Fibroblast of lung (primary cell): ENCODE results near the gene TGOLN2. TPM values are rescaled to one million over a fixed set of nuclear protein-coding genes. Genes with fewer than 3 reads are reported as not detected.
A peak's percentile ranks its signal among the peaks of the same experiment; 100 is the strongest.
"Not testable (repeated sequence)": the region's sequence is repeated elsewhere in the genome, so short reads cannot be mapped to it uniquely, and the experiment has no call there.

ENCODE experiments used
- DNase-seq, 2 donors: peaks; one replicate each; pipeline versions ENCODE4 v3.0.0 to v3.0.0-alpha.2; 2010; ENCODE audit warnings: low read depth in 2 of 2
- H2AFZ ChIP-seq: 2 replicates; pipeline ENCODE4 v1.5.1; 2012; ENCODE audit warnings: low read length, control low read depth, inconsistent platforms
- H3K27ac ChIP-seq: 2 replicates; pipeline ENCODE4 v1.5.1; 2011; ENCODE audit warnings: low read length, control low read depth; ENCODE audit not compliant: insufficient read depth
- H3K27me3 ChIP-seq: 2 replicates; pipeline ENCODE4 v1.5.1; 2011; ENCODE audit warnings: mild to moderate bottlenecking, low read length; ENCODE audit not compliant: control insufficient read depth, insufficient read depth
- H3K36me3 ChIP-seq: 2 replicates; pipeline ENCODE4 v1.5.1; 2011; ENCODE audit warnings: low read length; ENCODE audit not compliant: control insufficient read depth, insufficient read depth
- H3K4me1 ChIP-seq: 2 replicates; pipeline ENCODE4 v1.5.1; 2011; ENCODE audit warnings: low read length; ENCODE audit not compliant: control insufficient read depth, insufficient read depth; ENCODE audit errors: extremely low read depth
- H3K4me2 ChIP-seq: 2 replicates; pipeline ENCODE4 v1.5.1; 2011; ENCODE audit warnings: low read length, control low read depth; ENCODE audit not compliant: insufficient read depth; ENCODE audit errors: extremely low read depth
- H3K4me3 ChIP-seq, 4 experiments: fragments of 200-600 bp in 1 of 4; sonication (generic) in 1 of 4; replicated peaks in 1 of 4; 2 replicates each; pipeline ENCODE4 v1.5.1; 2011 to 2016; ENCODE audit warnings: low read length in 4 of 4, low read depth in 3 of 4, mild to moderate bottlenecking in 3 of 4, control low read depth in 2 of 4, inconsistent platforms in 1 of 4, mixed read lengths in 1 of 4; ENCODE audit not compliant: insufficient read depth in 1 of 4; ENCODE audit errors: control extremely low read depth in 1 of 4
- H3K79me2 ChIP-seq: 2 replicates; pipeline ENCODE4 v1.5.1; 2012; ENCODE audit warnings: mild to moderate bottlenecking, low read length, inconsistent platforms; ENCODE audit not compliant: control insufficient read depth, insufficient read depth
- H3K9ac ChIP-seq: 2 replicates; pipeline ENCODE4 v1.5.1; 2011; ENCODE audit warnings: mild to moderate bottlenecking, low read length, control low read depth; ENCODE audit not compliant: insufficient read depth
- H3K9me3 ChIP-seq: 2 replicates; pipeline ENCODE4 v1.5.1; 2012; ENCODE audit warnings: low read depth, low read length; ENCODE audit not compliant: control insufficient read depth, insufficient read depth
- H4K20me1 ChIP-seq: 2 replicates; pipeline ENCODE4 v1.5.1; 2011; ENCODE audit warnings: low read length; ENCODE audit not compliant: control insufficient read depth, insufficient read depth; ENCODE audit errors: extremely low read depth
- CTCF ChIP-seq, 2 donors: IDR thresholded peaks in 1 of 2; conservative IDR thresholded peaks in 1 of 2; 1 replicate in 1 of 2; 2 replicates in 1 of 2; pipeline ENCODE4 v1.5.1; 2011 to 2012; ENCODE audit warnings: low read length in 2 of 2, control low read depth in 1 of 2, inconsistent platforms in 1 of 2, low read depth in 1 of 2, mild to moderate bottlenecking in 1 of 2
- EZH2 ChIP-seq: IDR thresholded peaks from 2 replicates; pipeline ENCODE4 v1.5.1; 2012; ENCODE audit warnings: low read length, control low read depth, mild to moderate bottlenecking; ENCODE audit errors: missing control alignments
- polyA plus RNA-seq, 2 donors: library from polyadenylated mRNA; depleted of rRNA in 1 of 2; stranded (reverse) in 1 of 2; unstranded in 1 of 2; fragments of >200 nt; gene quantifications; 2 replicates each; pipeline ENCODE4 v1.2.1, GENCODE V29; 2011 to 2012; ENCODE audit warnings: missing spikeins in 1 of 2
- total RNA-seq: library from RNA; depleted of rRNA; stranded (reverse); fragments of >200 nt; gene quantifications from 2 replicates; pipeline ENCODE4 v1.2.1, GENCODE V29; 2014

TGOLN2 gene
- total and polyA plus RNA-seq, 2 donors (not counting 1 experiment from before 2014, with no cell fraction given), result 112 to 130 TPM

DNA sequence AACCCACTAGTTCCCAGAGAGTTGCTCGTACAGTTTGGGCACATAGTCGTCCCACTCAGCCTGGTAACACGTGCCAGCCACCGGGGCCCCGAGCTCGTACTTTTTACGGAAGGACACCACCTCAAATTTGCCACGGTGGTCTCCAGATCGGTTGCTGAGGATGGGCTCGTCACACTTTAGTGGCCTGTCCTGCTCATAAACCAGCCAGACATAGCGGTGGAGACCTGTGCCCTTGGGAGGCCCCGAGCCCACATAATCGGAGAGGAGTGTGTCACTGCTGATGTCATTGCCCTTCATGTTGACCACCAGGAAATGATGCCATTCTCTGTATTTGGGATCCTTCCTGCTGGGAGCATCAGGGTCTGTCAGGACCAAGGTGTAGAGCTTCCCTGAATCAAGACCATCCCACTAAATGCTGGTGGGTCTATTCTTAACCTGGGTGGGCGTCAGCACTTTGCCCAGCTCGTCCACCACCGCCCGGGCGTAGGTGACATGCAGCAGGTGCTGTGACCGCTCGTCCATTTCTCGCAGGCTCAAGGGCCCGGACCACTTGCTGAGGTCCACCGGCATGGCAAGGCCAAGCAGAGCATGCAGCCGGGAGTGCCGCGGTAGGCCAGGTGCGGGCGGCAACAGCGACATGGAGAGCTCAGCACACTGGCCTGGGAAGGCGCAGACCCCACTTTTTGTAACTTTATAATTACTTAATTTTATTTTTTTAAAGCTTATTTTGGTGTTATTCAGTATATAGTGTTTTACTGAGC lies 13.7 kb upstream of the TGOLN2 start:
- H3K27ac ChIP-seq, result no peak overlapping the region
- no peak overlapping the region for H3K9ac ChIP-seq
- H3K4me1 ChIP-seq, result no peaks in the 10 kb centered on the region
- peaks cover 6% of the 10 kb centered on the region for H3K27me3 ChIP-seq
- H3K4me3 ChIP-seq, result no peak overlapping the region
- H3K4me2 ChIP-seq, result no peak overlapping the region
- TF ChIP-seq CTCF (conservative IDR thresholded peaks at IDR 0.05 in 1 of 2, IDR thresholded peaks at IDR 0.05 in 1 of 2; ENCODE audit: low read depth in 1 of 2, low read length in 2 of 2) (no peak), EZH2 (no peak)
- H4K20me1 ChIP-seq, result no peaks in the 10 kb centered on the region
- H3K9me3 ChIP-seq, result no peaks in the 10 kb centered on the region
- peaks cover 8% of the 10 kb centered on the region for H3K36me3 ChIP-seq
- DNase-seq, result no peak
- no peak overlapping the region for H2AFZ ChIP-seq
- no peaks in the 10 kb centered on the region for H3K79me2 ChIP-seq

GRCh38 chr2:85340034-85340892 lies 12.5 kb upstream of the TGOLN2 start:
- DNase-seq, result no peak
- Histone ChIP-seq H4K20me1 (no peaks in the 10 kb centered on the region), H2AFZ (no peak overlapping the region), H3K36me3 (peaks cover 5% of the 10 kb centered on the region), H3K9ac (no peak overlapping the region), H3K79me2 (no peaks in the 10 kb centered on the region), H3K4me1 (no peaks in the 10 kb centered on the region), H3K27ac (no peak overlapping the region), H3K4me3 (peak overlapping the region in 1 of 4 experiments; percentile 1), H3K4me2 (peak overlapping the region; percentile 3), H3K9me3 (no peaks in the 10 kb centered on the region), H3K27me3 (peaks cover 6% of the 10 kb centered on the region)
- TF ChIP-seq EZH2, result no peak
- TF ChIP-seq CTCF (conservative IDR thresholded peaks at IDR 0.05 in 1 of 2, IDR thresholded peaks at IDR 0.05 in 1 of 2; ENCODE audit: low read depth in 1 of 2, low read length in 2 of 2), result no peak

DNA sequence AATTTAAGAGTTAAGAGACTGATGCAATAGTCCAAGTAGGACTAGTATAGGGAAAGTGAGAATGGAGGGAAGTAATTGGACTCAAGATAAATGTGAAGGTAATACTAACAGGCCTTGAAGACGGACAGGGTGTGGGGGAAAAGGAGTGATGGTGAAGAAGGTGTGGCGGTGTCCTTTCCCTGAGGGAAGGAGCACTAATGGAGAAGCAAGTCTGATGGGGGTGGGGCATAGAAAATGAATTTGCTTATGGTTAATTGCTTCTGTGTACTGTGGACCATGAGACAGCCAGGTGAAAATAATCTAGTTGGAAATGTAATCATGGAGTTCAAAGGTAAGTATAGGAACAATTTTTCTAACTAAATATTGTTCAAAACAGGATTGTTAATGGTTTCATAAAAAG lies 7.1 kb upstream of the TGOLN2 start:
- Histone ChIP-seq H3K79me2 (no peaks in the 10 kb centered on the region), H3K27ac (no peak overlapping the region), H2AFZ (no peak overlapping the region), H4K20me1 (no peaks in the 10 kb centered on the region), H3K4me3 (no peak overlapping the region), H3K9ac (no peak overlapping the region), H3K9me3 (no peaks in the 10 kb centered on the region), H3K4me2 (no peak overlapping the region), H3K4me1 (no peaks in the 10 kb centered on the region), H3K36me3 (no peaks in the 10 kb centered on the region), H3K27me3 (peaks cover 6% of the 10 kb centered on the region)
- no peak for DNase-seq
- no peak for TF ChIP-seq EZH2
- TF ChIP-seq CTCF (conservative IDR thresholded peaks at IDR 0.05 in 1 of 2, IDR thresholded peaks at IDR 0.05 in 1 of 2; ENCODE audit: low read depth in 1 of 2, low read length in 2 of 2), result no peak

DNA sequence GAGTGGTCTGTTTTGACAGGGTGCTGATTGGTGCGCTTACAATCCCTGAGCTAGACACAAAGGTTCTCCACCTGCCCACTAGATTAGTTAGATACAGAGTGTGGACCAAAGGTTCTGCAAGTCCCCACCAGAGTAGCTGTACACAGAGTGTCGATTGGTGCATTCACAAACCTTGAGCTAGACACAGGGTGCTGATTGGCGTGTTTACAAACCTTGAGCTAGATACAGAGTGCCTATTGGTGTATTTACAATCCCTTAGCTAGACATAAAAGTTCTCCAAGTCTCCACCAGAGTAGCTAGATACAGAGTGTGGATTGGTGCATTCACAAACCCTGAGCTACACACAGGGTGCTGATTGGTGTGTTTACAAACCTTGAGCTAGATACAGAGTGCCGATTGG lies 6.1 kb upstream of the TGOLN2 start:
- H3K9me3 ChIP-seq, H3K27me3 ChIP-seq, H3K27ac ChIP-seq, H3K79me2 ChIP-seq, H2AFZ ChIP-seq, H3K36me3 ChIP-seq, H3K9ac ChIP-seq, H3K4me1 ChIP-seq, H4K20me1 ChIP-seq, H3K4me2 ChIP-seq, H3K4me3 ChIP-seq, DNase-seq: not testable (repeated sequence)
